ENCODE results near the gene NDUFC1. TPM values are rescaled to one million over a fixed set of nuclear protein-coding genes. Genes with fewer than 3 reads are reported as not detected.
"Not testable (repeated sequence)": the region's sequence is repeated elsewhere in the genome, so short reads cannot be mapped to it uniquely, and the experiment has no call there.

The NDUFC1 gene
- total RNA-seq, 2 donors from 2014 or later: 54.2 to 64.5 TPM

DNA sequence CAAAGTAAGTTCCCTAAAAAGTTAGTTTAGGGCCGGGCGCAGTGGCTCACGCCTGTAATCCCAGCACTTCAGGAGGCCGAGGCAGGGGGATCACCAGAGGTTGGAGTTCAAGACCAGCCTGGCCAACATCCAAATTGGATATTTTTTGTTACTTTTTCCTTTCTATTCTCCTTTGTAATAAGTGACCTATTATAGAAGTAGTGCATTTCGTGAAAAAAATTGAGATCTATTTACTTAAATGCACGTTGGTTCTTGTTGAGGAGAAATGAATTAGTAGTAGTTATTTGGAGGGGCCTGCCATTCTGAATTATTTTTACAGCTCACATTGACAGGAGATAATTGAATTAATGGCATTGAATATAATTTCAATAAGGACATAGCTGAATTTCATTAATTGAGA, 22.3 kb upstream of the NDUFC1 start:
- Histone ChIP-seq H3K9ac (ENCODE audit: extremely low read depth, low read length, poor library complexity, severe bottlenecking) (no peak overlapping the region), H3K27me3 (ENCODE audit: control insufficient read depth, insufficient read depth, low read length, poor library complexity, severe bottlenecking) (no peaks in the 10 kb centered on the region), H3K27ac (ENCODE audit: low read depth, low read length) (no peak overlapping the region), H3K9me3 (ENCODE audit: control insufficient read depth, low read length) (peaks cover 21% of the 10 kb centered on the region), H3K4me3 (ENCODE audit: low read length) (no peak overlapping the region), H3K4me1 (ENCODE audit: control insufficient read depth, insufficient read depth, low read length) (peaks cover 7% of the 10 kb centered on the region), H3K36me3 (ENCODE audit: control insufficient read depth, insufficient read depth, low read length) (peaks cover 17% of the 10 kb centered on the region)
- Mint-ChIP-seq H3K27ac (no peak overlapping the region), H3K4me1 (peaks cover 21% of the 10 kb centered on the region), H3K36me3 (ENCODE audit: low read depth) (peaks cover 50% of the 10 kb centered on the region), H3K9me3 (peaks cover 25% of the 10 kb centered on the region), H3K27me3 (ENCODE audit: insufficient read depth) (no peaks in the 10 kb centered on the region), H3K4me3 (no peak overlapping the region)
- WGBS, 2 experiments (ENCODE audit: insufficient coverage in 1 of 2, insufficient read length in 1 of 2): 90 to 100% methylated on average over 4 to 6 of the region's 6 CpGs
- TF ChIP-seq, protein P1, sequence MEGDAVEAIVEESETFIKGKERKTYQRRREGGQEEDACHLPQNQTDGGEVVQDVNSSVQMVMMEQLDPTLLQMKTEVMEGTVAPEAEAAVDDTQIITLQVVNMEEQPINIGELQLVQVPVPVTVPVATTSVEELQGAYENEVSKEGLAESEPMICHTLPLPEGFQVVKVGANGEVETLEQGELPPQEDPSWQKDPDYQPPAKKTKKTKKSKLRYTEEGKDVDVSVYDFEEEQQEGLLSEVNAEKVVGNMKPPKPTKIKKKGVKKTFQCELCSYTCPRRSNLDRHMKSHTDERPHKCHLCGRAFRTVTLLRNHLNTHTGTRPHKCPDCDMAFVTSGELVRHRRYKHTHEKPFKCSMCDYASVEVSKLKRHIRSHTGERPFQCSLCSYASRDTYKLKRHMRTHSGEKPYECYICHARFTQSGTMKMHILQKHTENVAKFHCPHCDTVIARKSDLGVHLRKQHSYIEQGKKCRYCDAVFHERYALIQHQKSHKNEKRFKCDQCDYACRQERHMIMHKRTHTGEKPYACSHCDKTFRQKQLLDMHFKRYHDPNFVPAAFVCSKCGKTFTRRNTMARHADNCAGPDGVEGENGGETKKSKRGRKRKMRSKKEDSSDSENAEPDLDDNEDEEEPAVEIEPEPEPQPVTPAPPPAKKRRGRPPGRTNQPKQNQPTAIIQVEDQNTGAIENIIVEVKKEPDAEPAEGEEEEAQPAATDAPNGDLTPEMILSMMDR (conservative IDR thresholded peaks at IDR 0.05): no peak
- DNase-seq: no peak

DNA sequence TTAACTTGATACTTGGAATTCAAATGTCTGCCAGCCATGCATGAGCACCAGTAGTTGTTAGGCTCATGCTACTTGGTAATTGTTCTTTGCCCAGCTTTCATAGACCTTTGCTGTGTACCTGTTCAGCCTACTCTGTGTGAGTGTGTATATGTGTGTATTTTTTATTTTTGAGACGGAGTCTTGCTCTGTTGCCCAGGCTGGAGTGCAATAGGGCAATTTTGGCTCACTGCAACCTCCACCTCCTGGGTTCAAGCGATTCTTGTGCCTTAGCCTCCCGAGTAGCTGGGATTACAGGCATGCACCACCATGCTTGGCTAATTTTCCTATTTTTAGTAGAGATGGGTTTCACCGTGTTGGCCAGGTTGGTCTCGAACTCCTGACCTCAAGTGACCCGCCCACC, 20.3 kb upstream of the NDUFC1 start:
- H3K27me3 Mint-ChIP-seq (ENCODE audit: insufficient read depth): not testable (repeated sequence)

DNA sequence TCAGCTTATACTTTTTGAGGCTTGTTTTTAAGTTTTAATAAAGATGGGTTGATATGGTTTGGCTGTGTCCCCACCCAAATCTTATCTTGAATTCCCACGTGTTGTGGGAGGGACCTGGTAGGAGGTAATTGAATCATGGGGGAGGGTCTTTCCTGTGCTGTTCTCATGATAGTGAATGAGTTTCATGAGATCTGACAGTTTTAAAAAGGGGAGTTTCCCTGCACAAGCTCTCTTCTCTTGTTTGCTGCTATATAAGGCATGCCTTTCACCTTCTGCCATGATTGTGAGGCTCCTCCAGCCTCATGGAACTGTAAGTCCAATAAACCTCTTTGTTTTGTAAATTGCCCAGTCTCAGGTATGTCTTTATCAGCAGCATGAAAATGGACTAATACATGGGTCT, 19.8 kb upstream of the NDUFC1 start:
- Mint-ChIP-seq H3K36me3 (ENCODE audit: low read depth) (peaks cover 32% of the 10 kb centered on the region), H3K9me3 (peaks cover 19% of the 10 kb centered on the region), H3K4me1 (peaks cover 19% of the 10 kb centered on the region)
- not testable (repeated sequence) for H3K27ac ChIP-seq (ENCODE audit: low read depth, low read length); H3K4me1 ChIP-seq (ENCODE audit: control insufficient read depth, insufficient read depth, low read length); H3K27ac Mint-ChIP-seq; H3K9ac ChIP-seq (ENCODE audit: extremely low read depth, low read length, poor library complexity, severe bottlenecking); DNase-seq; H3K36me3 ChIP-seq (ENCODE audit: control insufficient read depth, insufficient read depth, low read length); H3K4me3 Mint-ChIP-seq; H3K27me3 ChIP-seq (ENCODE audit: control insufficient read depth, insufficient read depth, low read length, poor library complexity, severe bottlenecking); H3K27me3 Mint-ChIP-seq (ENCODE audit: insufficient read depth); H3K4me3 ChIP-seq (ENCODE audit: low read length)
- peaks cover 18% of the 10 kb centered on the region for H3K9me3 ChIP-seq (ENCODE audit: control insufficient read depth, low read length)
- WGBS, 2 experiments (ENCODE audit: insufficient coverage in 1 of 2, insufficient read length in 1 of 2): 95% methylated on average over 1 of the region's 1 CpG; no CpG with 5 or more reads in 1 of the 2 experiments

More for the DNA sequence above, 20.3 kb upstream of the NDUFC1 start:
- not testable (repeated sequence) for H3K4me1 ChIP-seq (ENCODE audit: control insufficient read depth, insufficient read depth, low read length); H3K27ac ChIP-seq (ENCODE audit: low read depth, low read length); H3K9ac ChIP-seq (ENCODE audit: extremely low read depth, low read length, poor library complexity, severe bottlenecking); H3K27ac Mint-ChIP-seq; H3K4me3 Mint-ChIP-seq; DNase-seq; H3K4me3 ChIP-seq (ENCODE audit: low read length); H3K36me3 ChIP-seq (ENCODE audit: control insufficient read depth, insufficient read depth, low read length); H3K27me3 ChIP-seq (ENCODE audit: control insufficient read depth, insufficient read depth, low read length, poor library complexity, severe bottlenecking)
- H3K9me3 ChIP-seq (ENCODE audit: control insufficient read depth, low read length): peaks cover 18% of the 10 kb centered on the region
- peaks cover 34% of the 10 kb centered on the region for H3K36me3 Mint-ChIP-seq (ENCODE audit: low read depth)
- peaks cover 21% of the 10 kb centered on the region for H3K9me3 Mint-ChIP-seq
- H3K4me1 Mint-ChIP-seq: peaks cover 18% of the 10 kb centered on the region
- WGBS, 2 experiments (ENCODE audit: insufficient coverage in 1 of 2, insufficient read length in 1 of 2): 97 to 98% methylated on average over 6 of the region's 6 CpGs

DNA sequence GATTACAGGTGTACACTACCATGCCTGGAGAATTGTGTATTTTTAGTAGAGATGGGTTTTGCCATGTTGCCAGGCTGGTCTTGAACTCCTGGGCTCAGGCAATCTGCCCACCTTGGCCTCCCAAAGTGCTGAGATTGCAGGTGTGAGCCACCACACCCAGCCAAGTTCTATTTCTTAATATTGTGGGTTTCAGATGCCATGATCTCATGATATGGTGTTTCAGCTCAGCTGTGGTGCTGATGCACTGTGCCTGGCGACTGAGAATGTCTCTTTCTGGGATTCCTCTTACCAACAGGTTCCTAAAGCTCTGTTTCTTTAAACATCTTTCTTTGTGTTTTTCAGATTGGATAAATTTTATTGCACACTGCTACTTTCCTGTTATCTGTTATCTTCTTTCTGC, 17.3 kb upstream of the NDUFC1 start:
- H3K9me3 Mint-ChIP-seq: peaks cover 19% of the 10 kb centered on the region
- H3K4me1 Mint-ChIP-seq: peaks cover 34% of the 10 kb centered on the region
- no peak overlapping the region for H3K4me3 ChIP-seq (ENCODE audit: low read length)
- H3K9ac ChIP-seq (ENCODE audit: extremely low read depth, low read length, poor library complexity, severe bottlenecking): no peak overlapping the region
- H3K27me3 Mint-ChIP-seq (ENCODE audit: insufficient read depth): no peaks in the 10 kb centered on the region
- WGBS, 2 experiments (ENCODE audit: insufficient coverage in 1 of 2, insufficient read length in 1 of 2): 100% methylated on average over 1 of the region's 1 CpG
- no peak for DNase-seq
- no peak overlapping the region for H3K27ac ChIP-seq (ENCODE audit: low read depth, low read length)
- H3K4me3 Mint-ChIP-seq: no peak overlapping the region
- no peaks in the 10 kb centered on the region for H3K27me3 ChIP-seq (ENCODE audit: control insufficient read depth, insufficient read depth, low read length, poor library complexity, severe bottlenecking)
- TF ChIP-seq, protein P1 (conservative IDR thresholded peaks at IDR 0.05): no peak
- H3K36me3 Mint-ChIP-seq (ENCODE audit: low read depth): peaks cover 26% of the 10 kb centered on the region
- peaks cover 6% of the 10 kb centered on the region for H3K36me3 ChIP-seq (ENCODE audit: control insufficient read depth, insufficient read depth, low read length)
- H3K4me1 ChIP-seq (ENCODE audit: control insufficient read depth, insufficient read depth, low read length): peaks cover 5% of the 10 kb centered on the region
- H3K27ac Mint-ChIP-seq: no peak overlapping the region
- peaks cover 18% of the 10 kb centered on the region for H3K9me3 ChIP-seq (ENCODE audit: control insufficient read depth, low read length)
